ENCODE results near the gene CAPN10.

DNA sequence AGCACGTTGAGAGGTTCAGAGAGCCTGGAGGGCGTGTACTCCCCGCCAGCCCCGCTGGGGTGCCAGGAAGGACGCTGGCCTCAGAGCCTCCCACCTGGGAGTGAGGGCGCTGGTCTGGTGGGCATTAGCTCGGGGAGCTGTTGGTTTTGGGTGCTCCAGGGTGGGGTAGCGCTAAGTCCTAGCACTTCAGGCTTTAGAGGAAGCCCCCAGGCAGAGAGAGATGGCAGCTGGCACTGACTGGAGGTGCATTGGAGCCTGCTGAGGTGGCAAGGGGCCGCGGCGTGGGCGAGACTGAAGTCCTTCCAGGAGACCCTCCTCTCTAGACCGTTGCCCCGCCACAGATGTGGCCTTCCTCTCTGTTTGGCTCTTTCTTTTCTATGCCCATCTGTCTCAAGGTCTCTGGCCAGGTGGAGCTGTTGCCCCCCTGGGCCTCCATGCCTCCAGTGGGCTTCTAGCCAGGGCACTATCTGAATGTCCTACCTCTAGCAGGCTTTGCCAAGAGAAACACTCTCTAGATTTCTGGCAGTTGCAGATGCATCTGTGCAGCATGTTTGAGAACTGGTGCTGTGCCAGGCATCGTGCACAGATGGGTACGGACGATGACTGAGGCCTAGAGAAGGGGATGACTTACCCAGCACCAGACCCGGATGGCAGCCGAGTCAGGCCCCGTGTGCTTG, 6.6 kb downstream of the CAPN10 start:
- TF ChIP-seq, protein P1, sequence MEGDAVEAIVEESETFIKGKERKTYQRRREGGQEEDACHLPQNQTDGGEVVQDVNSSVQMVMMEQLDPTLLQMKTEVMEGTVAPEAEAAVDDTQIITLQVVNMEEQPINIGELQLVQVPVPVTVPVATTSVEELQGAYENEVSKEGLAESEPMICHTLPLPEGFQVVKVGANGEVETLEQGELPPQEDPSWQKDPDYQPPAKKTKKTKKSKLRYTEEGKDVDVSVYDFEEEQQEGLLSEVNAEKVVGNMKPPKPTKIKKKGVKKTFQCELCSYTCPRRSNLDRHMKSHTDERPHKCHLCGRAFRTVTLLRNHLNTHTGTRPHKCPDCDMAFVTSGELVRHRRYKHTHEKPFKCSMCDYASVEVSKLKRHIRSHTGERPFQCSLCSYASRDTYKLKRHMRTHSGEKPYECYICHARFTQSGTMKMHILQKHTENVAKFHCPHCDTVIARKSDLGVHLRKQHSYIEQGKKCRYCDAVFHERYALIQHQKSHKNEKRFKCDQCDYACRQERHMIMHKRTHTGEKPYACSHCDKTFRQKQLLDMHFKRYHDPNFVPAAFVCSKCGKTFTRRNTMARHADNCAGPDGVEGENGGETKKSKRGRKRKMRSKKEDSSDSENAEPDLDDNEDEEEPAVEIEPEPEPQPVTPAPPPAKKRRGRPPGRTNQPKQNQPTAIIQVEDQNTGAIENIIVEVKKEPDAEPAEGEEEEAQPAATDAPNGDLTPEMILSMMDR (IDR thresholded peaks at IDR 0.05) = no peak
- TF ChIP-seq POLR2A (IDR thresholded peaks at IDR 0.05) = no peak
